NCI-H226 (cell line): ENCODE measurements around the gene MRC2.
A peak's percentile ranks its signal among the peaks of the same experiment; 100 is the strongest.

ENCODE experiments used
- DNase-seq: peaks from one replicate; pipeline ENCODE4 v3.0.0-alpha.2; 2015

Gene MRC2

DNA sequence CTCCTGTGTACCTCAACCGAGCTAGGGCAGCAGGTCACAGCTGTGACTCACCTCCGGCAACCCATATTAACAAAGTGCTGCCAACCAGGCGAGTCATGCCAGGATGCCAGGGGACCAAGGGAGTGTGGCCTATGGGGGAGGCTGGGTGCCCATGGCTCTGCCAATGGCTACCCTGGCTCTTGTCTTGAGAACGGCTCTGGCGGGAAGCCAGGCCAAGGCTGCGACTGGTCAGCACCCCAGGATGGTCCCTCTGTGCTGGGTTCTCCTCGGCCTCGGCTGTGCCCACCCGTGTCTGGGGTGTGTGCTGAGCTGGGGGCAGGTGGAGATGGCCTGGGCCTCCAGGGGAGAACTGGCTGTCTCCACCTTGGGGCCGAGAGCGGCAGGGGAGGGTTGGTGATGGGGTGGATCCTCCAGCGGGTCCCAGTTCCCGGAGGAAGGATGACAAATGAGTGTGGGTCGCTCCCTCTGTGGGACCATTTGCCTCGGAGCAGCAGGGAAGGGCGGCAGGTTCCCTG, 75.8 kb downstream of the MRC2 start:
- DNase-seq = peak; percentile 49

DNA sequence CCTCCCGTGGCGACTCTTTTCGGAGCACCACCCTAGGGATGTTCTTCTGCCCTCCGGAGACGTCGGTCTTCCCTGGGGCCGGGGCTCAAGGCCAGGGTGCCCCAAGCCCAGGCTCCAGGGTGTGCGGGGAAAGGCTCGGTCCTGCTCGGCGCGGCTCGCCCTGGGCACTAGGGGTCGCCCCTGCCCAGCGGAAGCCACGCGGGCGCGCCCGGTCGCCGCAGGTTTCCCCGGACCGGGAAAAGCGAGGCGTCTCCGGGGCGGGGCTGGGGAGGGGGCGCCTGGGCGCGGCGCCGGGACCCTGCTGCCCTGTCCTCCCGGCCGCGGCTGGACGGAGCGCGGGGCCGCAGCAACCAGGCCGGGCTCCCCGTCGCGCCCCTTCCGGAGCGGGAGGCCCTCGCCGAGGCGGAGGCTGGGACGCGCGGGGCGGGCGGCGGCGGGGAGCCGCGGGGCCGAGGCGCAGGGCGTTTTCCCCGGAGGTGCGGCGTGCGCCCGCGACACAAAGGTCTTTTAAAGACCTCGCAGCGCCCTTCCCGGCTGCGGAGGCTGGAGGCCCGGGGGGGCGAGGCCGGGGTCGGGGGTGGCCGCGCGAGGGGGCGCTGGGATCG, 76.4 kb downstream of the MRC2 start:
- DNase-seq = peak; percentile 52

DNA sequence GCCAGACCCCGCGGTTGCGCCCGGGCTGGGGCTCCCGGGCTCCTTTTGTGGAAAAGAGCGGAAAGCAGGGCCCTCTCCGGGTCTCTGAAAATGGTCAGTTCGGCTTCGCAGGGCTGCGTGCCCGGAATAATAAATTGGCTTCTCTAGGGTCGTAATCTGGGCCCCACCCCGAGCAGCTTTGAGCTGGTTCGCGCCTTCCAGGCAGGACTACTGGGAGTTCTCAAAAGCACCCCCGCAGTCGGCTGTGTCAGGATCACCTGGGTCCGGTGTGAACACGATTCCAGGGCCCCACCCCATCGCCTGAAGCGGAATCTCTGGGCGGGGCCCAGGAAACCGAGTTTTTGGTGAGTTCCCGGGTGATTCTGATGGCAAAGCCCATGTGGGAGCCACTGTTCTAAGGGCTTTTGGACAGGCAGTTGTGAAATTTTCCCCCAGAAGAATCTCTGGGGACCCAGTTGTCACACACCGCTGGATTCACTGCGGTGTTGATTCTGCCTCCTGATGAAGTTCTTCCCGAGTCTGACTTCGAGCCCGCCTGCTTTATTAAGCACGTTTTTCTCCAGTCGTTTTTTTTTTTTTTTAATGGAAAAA, 77.0 kb downstream of the MRC2 start:
- peak; percentile 49 for DNase-seq

- peak; percentile 57 for DNase-seq
Observed at GRCh38 chr17:62705156-62705777, 77.8 kb downstream of the MRC2 start.

GRCh38 chr17:62705778-62706597, 78.5 kb downstream of the MRC2 start:
- DNase-seq = no peak

- no peak for DNase-seq
Observed at GRCh38 chr17:62706598-62707424, 79.3 kb downstream of the MRC2 start.

DNA sequence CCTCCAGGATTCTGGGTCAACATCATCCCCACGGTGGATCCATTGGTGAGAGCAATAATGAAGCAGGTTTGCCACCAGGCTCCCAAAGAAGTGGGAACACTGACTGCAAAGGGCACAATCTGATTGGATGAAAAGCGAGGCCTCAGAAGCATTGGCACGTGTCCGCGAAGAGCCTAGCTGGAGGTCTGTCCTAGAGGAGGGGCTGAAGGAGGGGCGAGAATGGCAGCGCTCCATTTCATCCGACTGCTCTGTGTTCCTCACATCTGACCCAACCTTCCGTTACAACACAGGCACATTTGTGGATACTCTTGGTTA, 79.9 kb downstream of the MRC2 start:
- no peak for DNase-seq

DNA sequence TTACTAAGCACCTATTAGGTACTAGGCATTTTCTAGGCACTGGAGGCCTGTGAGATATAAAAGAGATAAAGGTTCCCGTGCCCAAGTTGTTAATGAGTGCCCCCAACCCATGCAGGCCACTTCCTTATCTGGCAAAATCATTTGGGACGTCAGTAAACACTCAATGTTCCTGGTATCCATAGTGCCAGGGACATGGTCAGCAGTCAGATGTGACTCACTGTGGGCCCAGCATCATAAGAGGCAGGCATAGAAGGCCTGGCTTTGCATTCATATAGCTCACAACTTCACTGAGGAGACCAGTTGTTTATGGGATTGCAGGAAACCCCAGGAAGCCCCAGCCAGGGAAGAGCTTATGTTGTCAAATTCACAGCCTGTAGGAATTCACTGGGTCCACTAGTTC, 81.1 kb downstream of the MRC2 start:
- peak; percentile 34 for DNase-seq

- no peak for DNase-seq
Observed at GRCh38 chr17:62712171-62712581, 84.7 kb downstream of the MRC2 start.

DNA sequence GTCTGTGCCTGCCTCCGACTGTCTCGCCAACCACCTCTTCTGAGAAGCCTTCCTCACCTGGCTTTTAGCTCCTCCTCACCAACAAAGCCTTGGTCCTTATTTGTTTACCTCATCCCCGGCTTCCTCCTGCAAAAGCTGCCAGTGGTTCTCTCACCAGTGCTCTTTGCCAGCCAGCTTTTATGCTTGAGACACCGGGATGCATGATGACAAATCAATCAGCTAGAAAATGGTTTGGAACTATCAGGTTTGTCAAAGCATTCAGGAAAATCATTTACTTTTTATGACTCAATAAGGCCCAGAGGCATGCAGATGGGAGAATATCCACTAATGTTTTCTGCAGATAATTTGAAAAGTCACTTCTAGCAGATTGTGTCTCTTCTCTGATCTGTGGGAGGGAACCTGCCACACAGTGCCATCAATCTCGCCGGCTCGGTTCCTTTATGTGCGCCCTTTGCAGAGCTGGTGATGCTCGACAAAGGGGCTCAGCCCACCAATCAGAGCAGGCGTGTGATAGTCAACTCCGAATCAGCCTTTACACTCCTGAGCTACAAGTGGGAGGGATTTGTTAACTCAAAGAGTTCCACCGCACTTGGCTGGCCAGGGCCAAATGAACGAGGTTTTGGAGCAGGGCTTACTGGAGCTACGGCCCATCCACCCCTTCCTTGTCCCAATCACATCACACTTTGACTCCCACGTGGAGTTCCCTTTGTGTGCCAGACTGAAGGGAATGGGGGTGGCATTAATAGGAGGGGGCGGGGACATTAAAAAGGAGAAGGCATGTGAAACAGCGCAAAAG, 85.8 kb downstream of the MRC2 start:
- DNase-seq = no peak

GRCh38 chr17:62714016-62714777, 86.7 kb downstream of the MRC2 start:
- no peak for DNase-seq

- DNase-seq = no peak
Observed at GRCh38 chr17:62715882-62716390, 88.5 kb downstream of the MRC2 start.

DNA sequence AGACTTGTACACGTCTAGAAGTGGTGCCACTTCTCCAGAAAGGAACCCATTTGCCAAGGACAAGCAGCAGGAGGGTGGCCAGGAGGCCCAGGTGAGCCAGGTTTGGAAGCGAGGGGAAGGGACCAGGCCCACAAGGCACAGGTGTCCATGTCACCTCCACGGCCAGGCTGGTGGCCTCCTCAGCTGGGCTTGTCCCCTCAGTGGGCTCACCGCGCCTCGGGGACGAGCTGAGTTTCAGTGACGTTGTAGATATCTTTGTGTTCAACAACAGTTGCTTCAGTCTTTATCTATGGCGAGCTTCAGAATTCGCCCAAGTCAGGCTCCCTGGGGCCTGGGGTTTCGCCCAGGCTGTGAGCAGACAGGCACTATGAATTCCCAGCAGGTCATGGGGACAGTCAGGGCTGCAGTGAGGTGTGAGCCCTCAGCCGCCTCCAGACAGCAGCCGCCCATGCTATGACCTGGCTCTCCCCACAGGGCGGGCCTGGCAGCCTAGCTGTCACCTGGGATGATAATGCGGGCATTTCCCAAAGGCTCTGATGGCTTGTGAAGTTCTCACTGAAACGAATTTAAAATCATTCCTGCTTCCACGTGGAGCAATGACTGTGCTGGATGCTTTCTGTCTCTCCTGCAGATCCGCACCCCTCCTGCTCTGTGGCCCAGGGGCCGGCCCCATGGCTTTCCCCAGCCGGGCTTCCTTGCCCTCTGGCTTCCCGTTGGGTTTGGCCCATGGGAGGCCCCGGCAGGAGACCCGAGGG, 89.5 kb downstream of the MRC2 start:
- no peak for DNase-seq

- DNase-seq = no peak
Observed at GRCh38 chr17:62717589-62717855, 90.1 kb downstream of the MRC2 start.

- no peak for DNase-seq
Observed at GRCh38 chr17:62717889-62718288, 90.4 kb downstream of the MRC2 start.

GRCh38 chr17:62718429-62718828, 91.0 kb downstream of the MRC2 start:
- peak; percentile 73 for DNase-seq

DNA sequence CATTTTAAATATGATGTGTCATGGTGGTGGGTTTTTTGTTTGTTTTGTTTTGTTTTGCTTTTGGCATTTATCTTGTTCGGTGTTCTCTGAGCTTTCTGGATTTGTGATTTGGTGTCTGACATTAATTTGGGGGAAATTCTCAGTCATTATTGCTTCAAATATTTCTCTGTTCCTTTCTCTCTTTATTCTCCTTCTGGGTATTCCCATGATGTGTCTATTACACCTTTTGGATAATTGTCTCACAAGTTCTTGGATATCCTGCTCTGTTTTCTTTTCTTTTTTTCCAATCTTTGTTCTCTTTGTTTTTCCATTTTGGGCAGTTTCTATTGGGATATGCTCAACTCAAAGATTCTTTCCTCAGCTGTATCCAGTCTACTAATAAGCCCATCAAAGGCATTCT, 92.1 kb downstream of the MRC2 start:
- no peak for DNase-seq

DNA sequence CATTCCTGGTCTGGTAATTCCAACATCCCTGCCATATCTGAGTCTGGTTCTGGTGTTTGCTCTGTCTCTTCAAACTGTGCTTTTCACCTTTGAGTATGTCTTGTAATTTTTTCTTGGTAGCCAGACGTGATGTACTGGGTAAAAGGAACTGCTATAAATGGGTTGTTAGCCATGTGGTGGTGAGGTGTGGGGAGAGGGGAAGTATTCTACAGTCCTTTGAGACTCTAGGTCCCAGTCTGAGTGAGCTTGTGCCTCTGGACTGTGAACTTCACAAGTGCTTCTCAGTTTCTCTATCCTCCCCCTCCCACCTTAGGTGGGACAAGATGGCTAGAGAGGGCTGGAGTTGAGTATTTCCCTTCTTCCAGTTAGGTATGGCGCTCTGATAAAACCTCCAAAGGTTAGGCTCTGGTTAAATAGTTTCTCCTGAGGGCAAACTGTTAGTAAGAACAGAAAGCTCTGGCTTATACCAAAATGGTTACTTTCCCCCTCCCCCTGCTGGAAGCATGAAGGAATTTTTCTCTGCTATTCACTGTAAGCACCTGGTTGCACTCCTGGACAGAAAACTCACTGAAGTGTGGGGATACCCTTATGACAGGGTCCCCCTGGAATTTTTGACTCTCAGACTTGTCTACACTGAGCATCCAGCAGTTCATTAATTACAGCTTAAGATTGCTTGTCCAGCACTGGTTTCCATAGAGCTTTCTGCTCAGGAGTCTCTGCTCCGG, 92.8 kb downstream of the MRC2 start:
- no peak for DNase-seq

DNA sequence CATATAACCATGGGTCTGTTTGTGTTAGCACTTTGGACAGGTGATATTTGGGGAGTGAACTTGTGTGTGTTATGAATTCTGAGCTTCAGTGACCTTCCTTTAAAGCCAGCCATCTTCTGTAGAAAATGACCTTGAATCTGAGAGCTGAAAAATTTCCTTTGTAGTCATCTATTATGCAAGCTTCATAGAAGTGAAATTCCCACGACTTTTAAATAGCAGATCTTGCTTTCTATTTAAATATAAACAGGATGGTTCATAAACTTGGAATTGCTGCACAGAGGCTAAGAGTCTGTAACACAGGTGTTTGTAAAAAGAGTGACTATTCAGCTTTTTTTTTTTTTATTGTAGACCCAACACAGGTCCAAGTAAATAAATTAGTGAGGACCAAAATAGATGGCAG, 95.2 kb downstream of the MRC2 start:
- DNase-seq = no peak

GRCh38 chr17:62723842-62724241, 96.4 kb downstream of the MRC2 start:
- no peak for DNase-seq
